GM18907 (cell line): Measurements from ENCODE around the gene SEPSECS.
A peak's percentile ranks its signal among the peaks of the same experiment; 100 is the strongest.

ENCODE experiments used
- ATAC-seq: cut with Tn5 transposase; IDR thresholded peaks from one replicate; pipeline ENCODE4 v1.9.1; 2021; ENCODE audit warnings: mild to moderate bottlenecking, moderate library complexity; ENCODE audit not compliant: unreplicated experiment

The SEPSECS gene

DNA sequence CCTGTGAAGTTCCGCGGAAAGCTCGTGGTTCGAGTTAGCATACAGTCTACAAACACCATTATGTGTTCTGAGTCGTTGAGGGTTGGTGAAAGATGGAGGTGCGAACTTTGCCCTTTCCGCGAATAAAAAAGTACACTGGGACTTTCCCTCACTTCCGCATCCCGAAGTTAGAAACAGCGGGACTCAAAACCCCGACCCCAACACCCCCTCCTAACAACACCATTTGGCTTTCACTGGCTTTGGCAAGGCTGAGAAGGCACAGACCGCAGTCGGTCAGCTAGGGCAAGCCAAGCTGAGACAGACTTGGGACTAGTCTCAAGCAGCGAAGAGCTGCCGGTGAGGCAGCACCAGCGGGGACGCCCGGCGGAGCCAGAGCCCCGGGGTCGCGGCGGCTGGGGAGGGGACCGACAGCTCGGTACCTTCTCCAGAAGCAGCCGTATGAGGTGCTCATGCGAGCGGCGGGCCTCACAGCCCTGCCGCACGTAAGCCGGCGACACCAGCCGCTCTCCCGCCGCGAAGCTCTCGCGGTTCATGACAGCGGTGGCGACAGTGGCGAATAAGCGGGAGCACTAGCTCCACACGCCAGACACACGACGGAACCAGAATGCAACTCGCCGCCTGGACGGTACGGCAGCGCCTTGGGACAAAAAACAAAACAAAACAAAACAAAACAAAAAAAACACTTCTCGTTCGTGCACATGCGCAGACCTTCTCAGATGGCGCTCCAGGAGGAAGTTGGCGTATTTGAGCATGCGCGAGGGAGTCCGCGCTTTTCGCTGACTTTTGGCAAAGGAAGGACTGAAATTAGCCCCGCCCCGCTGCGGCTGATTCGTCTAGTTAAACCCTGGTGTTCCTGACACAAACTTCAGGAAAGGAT is at the start of gene SEPSECS:
Gene SEPSECS (minus strand): TSS at position 613 of the 877 bp plus-strand sequence. CDS start 80 bp downstream, at position 533.
- ATAC-seq = peak; percentile 90

DNA sequence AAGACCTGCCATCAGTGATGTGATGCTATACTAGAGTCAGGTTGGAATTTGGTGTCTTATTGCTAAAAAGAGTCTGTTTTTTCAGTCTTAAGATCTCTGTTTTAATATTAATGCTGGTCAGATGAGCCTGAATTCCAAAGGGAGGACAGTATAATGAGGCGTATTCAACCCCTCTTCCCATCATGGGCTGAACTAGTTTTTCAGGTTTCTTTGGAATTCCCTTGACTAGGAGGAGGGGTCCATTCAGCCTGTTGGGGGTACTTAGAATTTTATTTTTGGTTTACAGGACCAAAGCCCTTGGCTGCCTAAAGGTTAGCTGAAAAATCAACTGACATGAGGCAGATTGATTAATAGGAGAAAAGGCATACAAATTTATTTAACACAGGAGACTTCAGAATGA is 49.5 kb upstream of the SEPSECS start:
- ATAC-seq = no peak

DNA sequence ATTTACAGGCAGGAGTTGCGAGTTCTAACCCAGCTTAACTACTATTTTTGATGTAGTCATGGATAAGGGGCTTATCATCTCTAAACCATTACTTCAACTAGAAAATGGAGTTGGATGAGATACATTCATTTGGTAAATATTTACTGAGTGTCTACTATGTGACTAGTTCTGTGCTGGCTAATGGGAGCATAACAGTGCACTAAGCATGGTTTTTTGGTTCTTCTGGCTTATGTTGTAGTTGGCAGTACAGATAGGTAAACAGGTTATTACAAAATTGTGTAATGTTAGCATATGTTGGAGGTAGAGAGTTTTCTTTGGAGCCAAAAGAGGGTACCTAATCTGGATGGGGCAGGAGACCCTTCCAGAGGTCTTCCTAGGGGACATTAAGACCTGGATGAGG is 47.7 kb upstream of the SEPSECS start:
- no peak for ATAC-seq

DNA sequence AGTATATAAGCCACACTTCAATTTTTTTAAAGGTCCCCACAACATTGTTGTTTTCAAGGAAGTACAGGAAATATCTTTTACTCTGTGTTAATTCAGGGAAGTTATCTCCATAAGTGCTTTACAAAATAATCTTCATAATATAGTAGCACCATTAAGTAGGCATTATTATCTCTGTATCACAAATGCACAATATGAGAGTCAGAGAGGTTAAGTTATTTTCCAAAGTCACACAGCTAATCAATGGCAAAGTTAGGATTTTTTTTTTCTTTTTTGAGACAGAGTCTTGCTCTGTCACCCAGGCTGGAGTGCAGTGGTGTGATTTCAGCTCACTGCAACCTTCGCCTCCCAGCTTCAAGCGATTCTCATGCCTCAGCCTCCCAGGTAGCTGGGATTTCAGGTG is 38.5 kb upstream of the SEPSECS start:
- no peak for ATAC-seq

DNA sequence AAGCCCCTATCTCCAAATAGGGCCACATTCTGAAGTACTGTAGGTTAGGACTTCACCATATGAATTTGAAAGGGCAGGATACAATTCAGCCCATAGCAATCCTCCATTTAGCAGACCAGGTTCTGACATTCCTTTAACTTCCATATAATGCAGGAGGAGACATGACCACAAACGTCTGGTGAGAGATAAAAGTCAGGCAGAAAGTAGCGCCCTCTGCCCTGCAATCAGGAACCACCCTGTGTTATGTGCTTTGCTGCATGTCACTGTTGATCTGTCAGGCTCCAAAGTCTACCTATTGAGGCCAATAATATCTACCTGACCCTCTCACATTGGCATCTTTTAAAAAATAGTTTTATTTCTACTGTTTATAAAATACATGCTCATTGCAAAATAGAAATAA is 30.2 kb upstream of the SEPSECS start:
- ATAC-seq = no peak

DNA sequence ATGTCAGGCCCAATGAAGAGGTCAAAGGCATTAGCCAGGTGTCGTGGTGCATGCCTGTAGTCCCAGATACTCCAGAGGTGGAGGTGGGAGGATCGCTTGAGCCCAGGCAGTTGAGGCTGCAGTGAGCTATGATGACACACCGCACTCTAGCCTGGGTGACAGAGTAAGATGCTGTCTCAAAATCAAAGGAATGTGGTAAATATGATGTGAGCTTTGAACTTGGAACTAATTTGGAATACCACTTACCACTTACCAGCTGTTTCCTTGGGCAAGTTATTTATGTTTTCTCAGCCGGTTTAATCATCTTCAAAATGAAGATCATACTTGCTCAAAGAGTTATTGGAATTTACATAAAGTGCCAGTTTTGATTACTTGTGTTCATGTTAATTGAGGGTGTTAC is 23.8 kb upstream of the SEPSECS start:
- ATAC-seq = no peak

DNA sequence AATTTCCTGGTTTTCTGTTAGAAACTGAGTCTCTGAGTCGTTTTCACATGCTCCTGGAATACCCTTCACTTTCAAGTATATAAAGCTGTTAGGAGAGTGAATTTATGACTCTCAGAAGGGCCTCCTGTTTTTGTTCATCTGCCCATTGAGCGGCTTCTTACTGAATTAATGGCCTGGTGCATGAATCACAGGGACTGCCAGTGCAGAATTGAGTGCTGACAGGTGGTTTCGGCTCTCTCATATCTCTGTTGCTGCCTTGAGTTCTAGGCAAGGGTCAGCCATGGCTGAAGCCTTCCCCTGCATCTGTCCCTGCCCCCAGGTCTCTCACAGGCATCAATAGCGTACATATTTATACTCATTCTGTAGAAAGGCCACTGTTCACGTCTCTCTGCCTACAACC is 22.7 kb upstream of the SEPSECS start:
- ATAC-seq = no peak

DNA sequence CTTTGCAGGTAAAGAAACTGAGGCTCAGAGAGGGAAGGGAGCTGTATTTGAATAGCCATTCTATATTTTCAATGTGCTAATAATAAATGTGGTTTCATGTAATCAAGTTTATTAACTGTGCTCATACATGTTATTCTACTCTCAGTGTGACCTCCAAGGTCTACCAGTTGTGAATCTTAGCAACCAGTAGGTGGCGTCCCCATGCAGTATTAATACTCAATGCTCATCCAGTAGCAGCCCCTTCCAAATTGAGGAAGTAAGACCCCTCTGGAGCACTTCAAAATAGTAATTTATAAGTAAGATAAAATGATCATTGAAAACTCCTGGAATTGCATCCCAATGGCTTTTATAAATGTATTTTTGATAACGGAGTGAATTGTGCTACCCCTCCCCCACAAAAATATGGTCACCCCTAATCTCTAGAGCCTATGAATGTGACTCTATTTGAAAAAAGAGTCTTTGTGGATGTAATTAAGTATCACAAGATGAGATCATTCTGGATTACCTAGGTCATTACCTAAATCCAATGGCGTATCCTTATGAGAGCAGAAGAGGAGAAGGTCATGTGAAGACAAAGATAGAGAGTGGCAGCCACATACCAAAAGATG is 20.4 kb upstream of the SEPSECS start:
- ATAC-seq = peak; percentile 86

DNA sequence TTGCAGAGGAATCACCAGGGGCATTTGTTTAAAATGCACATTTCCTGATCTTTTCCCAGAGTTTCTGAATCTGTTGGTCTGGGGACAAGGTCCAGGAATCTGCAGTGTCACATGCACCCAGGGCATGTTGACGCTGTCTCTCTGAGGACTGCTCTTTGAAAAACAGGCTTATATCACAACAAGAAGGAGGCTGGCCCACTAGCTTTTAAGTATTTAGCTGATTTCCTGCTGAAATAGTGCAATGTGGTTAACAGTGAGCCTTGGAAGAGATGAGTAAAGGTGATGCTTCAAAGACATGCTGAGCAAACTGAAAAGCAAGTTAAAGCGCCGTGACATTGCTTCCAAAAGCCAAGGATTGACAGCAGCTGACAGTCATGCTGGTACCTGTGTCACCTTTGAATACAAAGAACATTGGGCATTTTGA is 18.6 kb upstream of the SEPSECS start:
- ATAC-seq = no peak

DNA sequence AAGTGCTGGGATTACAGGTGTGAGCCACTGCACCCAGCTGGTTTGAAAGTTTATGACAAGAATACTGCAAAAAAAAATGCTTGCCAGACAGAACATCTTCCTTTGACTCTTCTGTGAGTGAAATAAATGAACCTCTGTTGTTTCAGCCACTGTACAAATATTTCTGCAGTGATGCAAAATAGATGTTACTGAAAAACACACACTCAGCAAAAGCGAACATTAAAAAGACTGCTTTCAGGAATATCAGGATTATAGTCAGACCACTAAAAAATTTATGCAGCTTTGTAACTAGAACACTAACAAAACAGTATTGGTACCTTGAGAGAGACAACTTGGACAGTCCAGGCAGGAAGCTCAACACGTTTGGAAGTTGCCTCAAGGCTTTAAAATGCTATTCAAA is 16.9 kb upstream of the SEPSECS start:
- no peak for ATAC-seq

DNA sequence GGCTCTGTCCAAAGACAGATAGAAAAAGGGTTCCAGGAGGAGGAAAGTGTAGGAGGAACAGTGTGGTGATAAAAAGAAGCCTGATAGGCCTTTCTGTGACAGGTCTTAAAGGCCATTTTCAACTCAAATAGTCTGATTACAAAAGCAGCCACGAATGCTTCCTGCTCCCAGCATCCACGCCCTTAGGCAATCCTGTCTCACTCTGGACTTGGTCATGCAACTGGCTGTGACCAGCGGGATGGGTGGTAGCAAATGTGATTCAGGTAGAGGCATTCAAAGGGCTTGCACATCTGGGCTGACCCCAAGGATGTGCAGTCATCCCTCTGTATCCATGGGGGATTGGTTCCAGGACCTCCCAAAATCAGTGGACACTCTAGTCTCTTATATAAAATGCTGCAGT is 14.4 kb upstream of the SEPSECS start:
- no peak for ATAC-seq

DNA sequence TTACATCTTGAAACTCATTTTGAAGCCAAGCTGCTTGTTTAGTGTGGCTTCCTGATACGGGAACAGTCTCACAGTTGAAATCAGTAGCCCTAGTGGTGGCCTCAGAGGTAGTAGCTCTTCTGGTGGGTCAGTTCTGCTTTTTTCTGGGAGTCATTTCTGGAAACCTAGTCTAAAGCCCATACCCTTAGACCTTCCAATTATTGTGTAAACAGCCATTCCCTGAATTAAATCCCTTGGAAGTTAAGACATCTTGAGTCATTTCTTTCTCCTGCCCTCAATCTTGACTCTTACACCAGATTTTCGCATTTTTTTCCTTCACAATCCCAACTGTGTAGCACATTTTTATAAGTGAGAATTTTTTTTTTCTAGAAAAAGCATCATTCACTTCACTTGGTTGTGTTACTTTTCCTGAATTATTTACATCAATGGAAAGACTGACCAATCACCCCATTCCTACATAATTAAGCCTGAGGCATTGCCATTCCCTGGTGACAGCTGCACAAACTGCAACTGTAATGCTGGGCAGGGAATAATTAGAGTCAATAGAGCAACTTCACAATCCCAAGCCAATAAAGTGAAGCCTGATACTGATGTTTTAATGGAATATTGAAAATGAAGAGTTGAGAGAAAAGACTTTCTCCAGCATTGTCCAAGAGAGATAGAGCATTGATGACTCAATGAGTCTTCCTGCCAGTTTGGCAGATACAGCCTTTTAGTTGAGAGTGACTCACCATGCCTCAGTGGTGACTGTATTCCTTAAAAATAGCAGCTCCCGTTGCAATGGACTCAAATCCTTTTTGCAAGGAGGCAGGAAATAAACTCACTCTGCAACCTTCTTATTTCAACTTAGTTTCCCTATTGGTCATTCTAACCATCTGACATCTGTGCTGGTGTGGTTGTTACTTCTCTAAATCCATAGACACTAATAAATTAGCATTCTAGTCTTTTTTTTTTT is 13.0 kb upstream of the SEPSECS start:
- no peak for ATAC-seq

DNA sequence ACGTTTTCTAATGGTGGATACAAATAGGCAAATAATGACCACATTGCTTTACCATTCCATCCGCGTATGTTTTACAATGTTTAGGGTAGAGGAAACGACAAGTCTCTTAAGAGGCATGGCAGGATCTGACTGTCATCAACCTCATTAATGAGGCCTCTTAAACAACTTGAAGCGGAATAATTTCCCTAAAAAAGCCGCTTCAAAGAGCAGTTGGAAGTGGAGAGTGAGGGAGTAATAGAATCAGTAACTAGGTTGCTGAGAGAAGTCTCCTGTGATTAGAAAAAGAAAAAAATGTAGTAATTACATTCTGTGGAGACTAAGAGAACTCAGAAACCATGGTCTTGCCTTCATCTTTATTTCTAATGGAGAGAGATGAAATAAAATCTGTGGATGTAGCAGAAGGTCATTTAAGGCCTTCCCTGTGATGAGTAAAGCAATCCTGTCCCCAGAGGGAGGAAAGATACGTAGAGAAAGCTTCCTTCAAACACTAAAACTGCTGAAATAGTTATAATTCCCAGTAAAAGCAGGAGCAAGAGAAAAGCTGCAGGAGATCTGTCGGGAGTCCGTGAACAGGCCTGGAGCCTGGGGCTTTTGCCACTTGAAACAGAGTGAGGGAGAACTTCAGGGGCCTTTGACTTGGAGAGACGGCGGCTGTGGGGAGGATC is 11.1 kb upstream of the SEPSECS start:
- ATAC-seq = no peak

DNA sequence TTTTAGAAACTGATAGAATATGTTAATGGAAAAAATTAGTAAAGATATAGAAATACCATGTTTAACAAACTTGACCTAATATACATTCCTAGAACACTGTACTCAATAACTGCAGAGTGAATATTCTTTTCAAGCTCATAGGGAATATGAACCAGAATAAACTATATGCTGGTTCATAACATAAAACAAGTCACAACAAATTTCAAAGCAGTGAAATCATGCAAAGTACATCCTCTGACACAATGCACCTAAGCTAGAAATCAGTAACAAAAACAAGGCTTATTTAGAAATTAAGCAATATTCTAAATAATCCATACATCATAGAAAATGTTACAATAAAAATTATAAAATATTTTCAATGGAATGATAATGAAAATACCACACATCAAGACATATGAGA is 9.2 kb upstream of the SEPSECS start:
- ATAC-seq = no peak

DNA sequence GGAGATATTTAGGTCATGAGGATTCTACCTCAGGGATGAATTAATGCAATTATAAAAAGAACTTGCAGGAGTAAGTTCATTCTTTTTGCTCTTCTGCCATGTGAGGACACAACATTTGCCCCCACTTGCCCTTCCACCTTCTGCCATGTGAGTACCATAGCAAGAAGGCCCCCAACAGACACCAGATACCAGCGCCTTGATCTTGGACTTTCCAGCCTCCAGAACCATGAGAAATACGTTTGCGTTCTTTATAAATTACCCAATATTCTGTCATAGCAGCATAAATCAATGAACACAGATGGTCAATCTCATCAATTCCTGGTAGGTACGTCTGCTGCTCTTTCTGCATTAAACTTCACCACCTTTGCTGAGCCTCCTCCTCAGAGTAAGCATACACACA is 5.7 kb upstream of the SEPSECS start:
- no peak for ATAC-seq

DNA sequence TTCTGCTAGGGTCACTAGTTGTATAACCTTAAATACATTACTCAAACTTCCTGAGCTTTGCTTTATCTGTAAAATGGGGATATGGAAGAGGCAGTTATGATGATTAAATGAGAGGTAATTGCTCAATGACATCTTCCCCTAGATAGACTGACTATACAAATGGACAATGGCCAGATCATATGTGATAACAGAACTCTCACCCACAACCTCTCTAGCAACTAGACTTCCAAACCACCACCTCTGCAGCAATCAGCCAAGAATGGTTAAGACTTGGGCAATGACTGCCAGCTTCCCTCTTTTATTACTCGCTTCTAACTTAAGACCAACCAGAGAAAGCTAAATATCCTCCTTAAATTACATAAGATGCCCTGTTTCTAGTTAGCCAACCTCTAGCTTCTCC is 2.9 kb upstream of the SEPSECS start:
- ATAC-seq = no peak

DNA sequence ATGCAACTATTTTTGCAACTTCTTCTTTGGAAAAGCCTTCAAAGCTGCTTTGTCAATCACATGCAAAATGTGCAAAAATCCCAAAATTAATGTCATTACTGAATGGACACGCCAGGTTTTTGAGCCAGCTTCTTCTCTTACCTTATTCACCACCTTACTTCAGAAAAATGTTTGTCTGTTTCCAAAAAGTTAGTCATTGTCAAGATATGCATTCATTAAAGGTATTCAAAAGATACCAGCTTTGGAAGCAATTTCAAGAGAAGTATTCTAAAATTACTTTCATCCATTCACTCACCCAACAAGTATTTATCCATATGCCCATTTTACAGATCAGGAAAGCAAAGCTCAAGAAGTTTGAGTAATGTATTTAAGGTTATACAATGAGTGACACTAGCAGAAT is 2.3 kb upstream of the SEPSECS start:
- no peak for ATAC-seq

DNA sequence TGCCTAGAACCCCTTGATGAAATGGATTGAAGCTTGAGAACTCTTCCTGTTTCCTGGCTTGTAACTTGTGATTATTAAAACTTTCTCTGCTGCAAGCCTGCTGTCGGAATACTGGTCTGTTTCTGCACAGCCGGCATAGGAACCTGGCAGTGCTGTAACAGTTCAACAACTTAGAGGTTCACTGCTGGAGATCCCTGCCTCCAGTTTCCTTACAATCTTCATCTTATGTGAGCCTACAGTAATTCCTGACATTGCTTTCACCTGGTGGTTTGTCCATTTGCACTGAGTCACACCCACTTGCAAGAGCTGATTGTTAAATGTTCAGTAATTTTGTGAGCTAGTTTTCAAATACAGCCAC is 1.3 kb upstream of the SEPSECS start:
- no peak for ATAC-seq

DNA sequence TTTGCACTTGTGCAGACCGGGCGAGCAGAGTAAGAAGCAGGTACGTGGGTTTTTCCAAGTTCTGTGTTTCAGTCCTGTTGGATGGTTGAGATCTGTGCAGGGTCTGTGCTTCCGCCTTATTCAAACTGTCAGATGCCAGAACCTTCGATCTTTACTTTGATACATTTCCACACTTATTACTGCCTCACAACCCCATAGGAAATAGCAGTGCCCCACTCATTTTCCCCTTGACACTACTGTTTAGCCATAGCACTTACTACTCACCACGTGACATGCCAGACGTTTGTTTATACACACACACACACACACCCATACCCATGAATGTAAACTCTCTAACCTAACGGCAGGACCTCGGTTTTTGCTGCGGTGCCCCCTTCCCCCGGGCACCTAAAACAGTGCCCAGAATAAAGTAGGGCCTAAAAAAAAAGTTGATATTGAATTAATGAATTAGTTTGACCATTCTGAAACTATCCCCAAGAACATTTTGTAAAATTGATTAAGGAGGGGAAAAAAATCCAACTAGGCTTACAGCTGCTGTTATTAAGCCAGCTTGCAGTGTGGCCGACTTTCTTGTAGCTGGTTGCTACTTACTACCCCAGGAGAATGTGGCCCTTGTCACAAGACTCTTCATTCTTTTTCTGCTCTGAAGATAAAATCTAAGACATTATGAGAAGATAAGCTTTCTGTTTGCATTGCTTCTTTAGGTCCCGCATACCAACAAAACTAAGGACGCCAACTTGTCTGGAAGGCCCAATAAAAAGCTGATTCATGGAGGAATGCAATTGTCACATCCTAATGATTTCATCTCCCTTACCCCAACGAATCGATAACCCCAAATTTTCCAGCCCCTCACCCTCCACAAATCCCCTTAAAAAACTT is 704 bp upstream of the SEPSECS start:
- ATAC-seq = peak; percentile 34

DNA sequence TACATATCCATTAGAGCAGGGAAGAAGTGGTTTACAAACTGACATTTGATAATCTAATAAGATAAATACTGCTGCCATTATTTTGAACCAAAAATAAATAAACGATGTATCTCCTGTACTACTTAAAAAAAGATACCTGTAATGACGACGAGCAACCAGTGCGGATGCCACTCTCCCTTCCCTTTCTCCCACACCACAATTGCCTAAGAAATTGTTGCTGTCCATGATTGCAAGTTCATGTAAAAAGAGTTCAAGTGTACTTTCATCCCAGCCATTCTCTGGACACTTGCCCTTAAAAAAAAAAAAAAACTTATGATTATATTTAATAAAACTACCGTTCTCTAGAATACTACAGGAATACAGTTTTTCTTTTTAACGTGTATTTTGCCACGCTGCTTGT is 1.4 kb downstream of the SEPSECS start:
- ATAC-seq = no peak
